B cell (primary cell): Measurements from ENCODE around the gene ITIH3.

ENCODE experiments used
- CTCF ChIP-seq: fragments of 200-600 bp; IDR thresholded peaks from one replicate; pipeline ENCODE4 v1.8.0; 2022; ENCODE audit warnings: antibody characterized with exemption, mild to moderate bottlenecking
- EZH2 ChIP-seq: IDR thresholded peaks from 2 replicates; pipeline ENCODE4 v1.6.1; 2012; ENCODE audit warnings: borderline replicate concordance, low read depth, mild to moderate bottlenecking, moderate library complexity, low read length; ENCODE audit not compliant: insufficient read depth, poor library complexity, severe bottlenecking

DNA sequence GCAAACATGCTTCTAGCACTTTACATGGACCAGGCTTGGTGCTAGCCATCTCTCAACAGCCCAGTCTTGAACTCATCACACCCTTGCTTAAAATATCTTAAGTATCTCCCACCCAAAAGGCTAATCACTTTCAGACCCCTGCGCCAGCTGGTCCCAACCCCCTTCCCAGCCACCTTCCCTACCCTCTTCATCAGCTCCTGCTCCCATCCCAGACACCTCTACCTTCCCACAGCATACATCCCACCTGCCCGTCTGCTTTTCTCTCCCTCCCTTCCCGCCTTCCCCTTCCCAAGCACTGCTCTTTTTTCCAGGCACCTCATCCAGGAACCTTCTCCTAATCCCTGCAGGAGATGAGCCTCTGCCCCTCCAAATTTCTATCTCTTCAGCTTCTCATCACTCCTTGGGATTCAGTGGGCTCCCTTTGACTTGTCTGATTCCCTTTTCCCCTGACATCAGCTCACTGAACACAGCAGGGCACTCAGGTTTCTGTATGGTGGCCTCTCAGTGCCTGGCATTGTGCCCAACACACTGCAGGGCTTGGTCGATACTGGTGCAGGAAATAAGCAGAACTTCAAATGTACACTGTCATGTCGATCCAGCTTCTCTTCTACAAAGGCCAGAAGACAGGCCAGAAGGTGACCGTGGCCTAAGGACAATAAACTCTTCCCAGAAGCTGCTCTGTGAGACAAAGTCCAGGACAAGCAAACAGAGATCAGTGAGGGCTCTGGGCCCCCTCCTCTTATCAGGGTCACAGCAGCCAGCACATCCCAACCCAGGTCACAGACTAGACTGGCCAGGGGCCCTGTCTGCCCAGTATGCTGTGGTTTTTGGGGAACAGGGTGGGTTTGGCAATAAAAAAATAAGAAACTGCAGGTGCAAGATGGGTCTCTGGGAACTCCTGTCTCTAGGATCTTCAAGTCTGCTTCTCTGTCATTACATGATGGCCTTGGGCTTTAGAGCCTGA, 19.4 kb upstream of the ITIH3 start:
- TF ChIP-seq CTCF (no peak), EZH2 (no peak)
